HL-60 (cell line): ENCODE results near the gene SUSD1.
"Not testable (repeated sequence)": the region's sequence is repeated elsewhere in the genome, so short reads cannot be mapped to it uniquely, and the experiment has no call there.

Source experiments
- DNase-seq, 2 experiments: peaks; one replicate each; pipeline ENCODE4 v3.0.0-alpha.2; 2010 to 2020; ENCODE audit warnings: low read depth in 1 of 2, low spot score in 1 of 2
- H3K27ac ChIP-seq: fragments of 250-450 bp; sonication (Bioruptor Pico); replicated peaks from 2 replicates; pipeline ENCODE4 v1.5.1; 2020; ENCODE audit warnings: mild to moderate bottlenecking, moderate library complexity
- H3K27me3 ChIP-seq: fragments of 250-450 bp; sonication (Bioruptor Pico); 2 replicates; pipeline ENCODE4 v1.5.1; 2021; ENCODE audit warnings: mild to moderate bottlenecking, moderate library complexity; ENCODE audit not compliant: insufficient read depth, poor library complexity, severe bottlenecking
- H3K4me3 ChIP-seq: replicated peaks from 2 replicates; pipeline ENCODE4 v1.5.1; 2011; ENCODE audit warnings: mild to moderate bottlenecking, control low read depth, low read length; ENCODE audit not compliant: insufficient read depth
- GABPA ChIP-seq: IDR thresholded peaks from 2 replicates; pipeline ENCODE4 v1.6.1; 2012; ENCODE audit warnings: low read depth
- POLR2AphosphoS5 ChIP-seq: IDR thresholded peaks from 2 replicates; pipeline ENCODE4 v1.6.1; 2012; ENCODE audit warnings: low read depth
- SPI1 ChIP-seq: IDR thresholded peaks from 2 replicates; pipeline ENCODE4 v1.6.1; 2012; ENCODE audit warnings: low read depth, mild to moderate bottlenecking, borderline replicate concordance
- TF ChIP-seq, protein P1 (sequence below): IDR thresholded peaks from 2 replicates; pipeline ENCODE4 v1.6.1; 2012; ENCODE audit warnings: low read depth; ENCODE audit not compliant: insufficient replicate concordance
- TF ChIP-seq, protein P2 (sequence below): IDR thresholded peaks from one replicate; pipeline ENCODE4 v1.5.1; 2011; ENCODE audit warnings: low read length, control low read depth, inconsistent platforms; ENCODE audit not compliant: insufficient read depth

SUSD1 gene

DNA sequence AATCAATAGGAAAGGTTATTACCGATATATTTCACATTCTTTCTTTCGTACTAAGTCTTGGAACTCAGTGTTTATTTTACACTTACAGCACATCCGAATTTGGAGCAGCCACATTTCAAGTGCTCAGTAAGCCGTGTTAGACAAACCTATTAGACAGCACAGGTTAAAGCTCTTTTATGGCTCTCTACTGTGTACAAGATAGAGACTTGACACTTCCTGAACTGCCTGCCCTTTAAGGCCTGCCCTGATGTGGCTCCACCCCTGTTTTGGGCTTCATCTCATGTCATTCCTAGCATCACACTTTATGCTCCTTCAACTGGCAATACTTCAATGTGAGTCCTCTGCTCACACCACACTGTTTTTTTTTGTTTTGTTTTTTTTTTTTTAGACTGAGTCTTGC, 23.5 kb upstream of the SUSD1 start:
- H3K27ac ChIP-seq = no peak overlapping the region
- H3K27me3 ChIP-seq = no peaks in the 10 kb centered on the region
- DNase-seq = no peak
- H3K4me3 ChIP-seq = no peak overlapping the region
- TF ChIP-seq, protein P1, sequence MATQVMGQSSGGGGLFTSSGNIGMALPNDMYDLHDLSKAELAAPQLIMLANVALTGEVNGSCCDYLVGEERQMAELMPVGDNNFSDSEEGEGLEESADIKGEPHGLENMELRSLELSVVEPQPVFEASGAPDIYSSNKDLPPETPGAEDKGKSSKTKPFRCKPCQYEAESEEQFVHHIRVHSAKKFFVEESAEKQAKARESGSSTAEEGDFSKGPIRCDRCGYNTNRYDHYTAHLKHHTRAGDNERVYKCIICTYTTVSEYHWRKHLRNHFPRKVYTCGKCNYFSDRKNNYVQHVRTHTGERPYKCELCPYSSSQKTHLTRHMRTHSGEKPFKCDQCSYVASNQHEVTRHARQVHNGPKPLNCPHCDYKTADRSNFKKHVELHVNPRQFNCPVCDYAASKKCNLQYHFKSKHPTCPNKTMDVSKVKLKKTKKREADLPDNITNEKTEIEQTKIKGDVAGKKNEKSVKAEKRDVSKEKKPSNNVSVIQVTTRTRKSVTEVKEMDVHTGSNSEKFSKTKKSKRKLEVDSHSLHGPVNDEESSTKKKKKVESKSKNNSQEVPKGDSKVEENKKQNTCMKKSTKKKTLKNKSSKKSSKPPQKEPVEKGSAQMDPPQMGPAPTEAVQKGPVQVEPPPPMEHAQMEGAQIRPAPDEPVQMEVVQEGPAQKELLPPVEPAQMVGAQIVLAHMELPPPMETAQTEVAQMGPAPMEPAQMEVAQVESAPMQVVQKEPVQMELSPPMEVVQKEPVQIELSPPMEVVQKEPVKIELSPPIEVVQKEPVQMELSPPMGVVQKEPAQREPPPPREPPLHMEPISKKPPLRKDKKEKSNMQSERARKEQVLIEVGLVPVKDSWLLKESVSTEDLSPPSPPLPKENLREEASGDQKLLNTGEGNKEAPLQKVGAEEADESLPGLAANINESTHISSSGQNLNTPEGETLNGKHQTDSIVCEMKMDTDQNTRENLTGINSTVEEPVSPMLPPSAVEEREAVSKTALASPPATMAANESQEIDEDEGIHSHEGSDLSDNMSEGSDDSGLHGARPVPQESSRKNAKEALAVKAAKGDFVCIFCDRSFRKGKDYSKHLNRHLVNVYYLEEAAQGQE = no peak
- TF ChIP-seq POLR2AphosphoS5 = no peak

DNA sequence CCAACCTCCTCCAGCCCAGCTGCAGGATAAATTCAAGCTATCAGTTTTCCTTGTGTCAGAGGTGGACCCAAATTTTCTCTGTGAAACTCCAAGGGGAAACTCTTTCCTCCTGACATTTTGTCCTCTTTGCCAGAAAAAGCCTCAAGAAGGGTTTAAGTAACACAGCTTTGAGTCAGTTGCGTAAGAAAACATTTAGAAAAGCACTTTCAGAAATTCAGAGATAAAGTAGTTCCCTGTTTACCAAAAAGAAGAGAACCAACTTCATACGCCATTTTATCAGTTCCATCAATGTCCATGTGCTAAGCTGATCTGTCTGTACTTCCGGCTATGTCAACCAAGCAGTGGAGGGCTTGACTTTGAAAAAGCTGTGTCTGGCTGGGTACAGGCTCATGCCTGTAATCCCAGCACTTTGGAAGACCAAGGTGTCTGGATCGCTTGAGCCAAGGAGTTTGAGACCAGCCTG, 19.9 kb upstream of the SUSD1 start:
- DNase-seq = peak; percentile 16 to 34
- TF ChIP-seq GABPA (no peak), SPI1 (no peak), POLR2AphosphoS5 (no peak)
- TF ChIP-seq, protein P2, sequence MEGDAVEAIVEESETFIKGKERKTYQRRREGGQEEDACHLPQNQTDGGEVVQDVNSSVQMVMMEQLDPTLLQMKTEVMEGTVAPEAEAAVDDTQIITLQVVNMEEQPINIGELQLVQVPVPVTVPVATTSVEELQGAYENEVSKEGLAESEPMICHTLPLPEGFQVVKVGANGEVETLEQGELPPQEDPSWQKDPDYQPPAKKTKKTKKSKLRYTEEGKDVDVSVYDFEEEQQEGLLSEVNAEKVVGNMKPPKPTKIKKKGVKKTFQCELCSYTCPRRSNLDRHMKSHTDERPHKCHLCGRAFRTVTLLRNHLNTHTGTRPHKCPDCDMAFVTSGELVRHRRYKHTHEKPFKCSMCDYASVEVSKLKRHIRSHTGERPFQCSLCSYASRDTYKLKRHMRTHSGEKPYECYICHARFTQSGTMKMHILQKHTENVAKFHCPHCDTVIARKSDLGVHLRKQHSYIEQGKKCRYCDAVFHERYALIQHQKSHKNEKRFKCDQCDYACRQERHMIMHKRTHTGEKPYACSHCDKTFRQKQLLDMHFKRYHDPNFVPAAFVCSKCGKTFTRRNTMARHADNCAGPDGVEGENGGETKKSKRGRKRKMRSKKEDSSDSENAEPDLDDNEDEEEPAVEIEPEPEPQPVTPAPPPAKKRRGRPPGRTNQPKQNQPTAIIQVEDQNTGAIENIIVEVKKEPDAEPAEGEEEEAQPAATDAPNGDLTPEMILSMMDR = no peak
- TF ChIP-seq, protein P1 = no peak
- H3K27me3 ChIP-seq = no peaks in the 10 kb centered on the region
- peak overlapping the region; percentile 29 for H3K27ac ChIP-seq
- H3K4me3 ChIP-seq = no peak overlapping the region

DNA sequence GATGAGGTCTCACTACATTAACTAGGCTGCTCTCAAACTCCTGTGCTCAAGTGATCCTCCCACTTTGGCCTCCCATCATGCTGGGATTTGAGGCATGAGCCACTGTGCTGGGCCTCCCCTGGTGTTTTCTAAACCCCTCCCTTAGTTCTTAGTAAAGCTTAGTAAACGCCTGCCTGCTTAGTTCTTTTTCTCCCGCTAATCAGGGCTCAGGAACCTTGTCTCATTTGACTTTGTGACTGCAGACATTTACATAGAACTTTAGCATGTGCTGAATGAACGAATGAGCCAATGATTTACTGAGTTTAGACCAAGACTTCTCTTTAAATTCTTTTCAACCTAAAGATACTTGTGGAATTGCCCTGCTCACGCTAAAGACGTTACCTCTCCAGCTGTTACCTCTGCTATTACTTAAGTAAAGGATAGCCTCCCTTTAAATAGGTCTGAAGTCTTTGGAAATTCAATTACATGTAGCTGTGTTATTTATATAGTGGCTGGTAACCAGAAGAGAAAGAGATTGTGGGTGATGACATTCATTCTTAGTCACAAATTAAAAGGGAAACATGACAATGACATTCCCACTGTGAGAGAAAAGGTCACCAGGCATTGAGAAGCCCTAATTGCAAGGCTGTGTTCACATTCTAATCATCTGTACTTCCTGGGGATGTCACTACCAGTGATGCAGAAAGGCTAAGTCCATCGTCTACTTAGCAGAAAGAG, 18.6 kb upstream of the SUSD1 start:
- H3K27ac ChIP-seq = no peak overlapping the region
- TF ChIP-seq GABPA (no peak), SPI1 (no peak), POLR2AphosphoS5 (no peak)
- TF ChIP-seq, protein P1 = no peak
- TF ChIP-seq, protein P2 = no peak
- no peak overlapping the region for H3K4me3 ChIP-seq
- H3K27me3 ChIP-seq = no peaks in the 10 kb centered on the region
- DNase-seq = no peak

DNA sequence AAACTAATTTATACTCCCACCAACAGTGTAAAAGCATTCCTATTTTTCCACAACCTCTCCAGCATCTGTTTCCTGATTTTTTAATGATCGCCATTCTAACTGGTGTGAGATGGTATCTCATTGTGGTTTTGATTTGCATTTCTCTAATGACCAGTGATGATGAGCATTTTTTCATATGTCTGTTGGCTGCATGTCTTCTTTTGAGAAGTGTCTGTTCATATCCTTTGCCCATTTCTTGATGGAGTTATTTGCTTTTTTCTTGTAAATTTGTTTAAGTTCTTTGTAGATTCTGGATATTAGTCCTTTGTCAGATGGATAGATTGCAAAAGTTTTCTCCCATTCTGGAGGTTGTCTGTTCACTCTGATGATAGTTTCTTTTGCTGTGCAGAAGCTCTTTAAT, 15.2 kb upstream of the SUSD1 start:
- H3K4me3 ChIP-seq, DNase-seq, H3K27ac ChIP-seq, H3K27me3 ChIP-seq: not testable (repeated sequence)
